IMR-90 (cell line): ENCODE measurements around the gene NEU1. TPM values are rescaled to one million over a fixed set of nuclear protein-coding genes. Genes with fewer than 3 reads are reported as not detected.

Experiments
- ATAC-seq: fragments of 200-7000 bp; cut with Tn5 transposase; 2 replicates; pipeline ENCODE4 v1.9.1; 2020; ENCODE audit warnings: low read depth, mild to moderate bottlenecking, moderate library complexity
- BruUV-seq: library from RNA; stranded (reverse); fragments of 400-500 nt; replicated peaks from 2 replicates; lab custom pipeline; 2021; lab: Mats Ljungman, UMichigan
- CTCF ChIA-PET: fragments of 300-600 bp; formaldehyde crosslinking; extraction: SDS; loops from one replicate; lab custom pipeline; 2021; ENCODE audit warnings: antibody characterized with exemption; lab: Yijun Ruan, JAX
- POLR2A ChIA-PET: fragments of 300-600 bp; sonication (Branson Sonifier 250); formaldehyde crosslinking; loops from one replicate; lab custom pipeline; 2022; ENCODE audit warnings: antibody characterized with exemption; ENCODE audit not compliant: unreplicated experiment; lab: Charles Lee
- DNase-seq: peaks from one replicate; pipeline ENCODE4 v3.0.0; 2013
- H2AFZ ChIP-seq: replicated peaks from 2 replicates; pipeline ENCODE3; 2013; ENCODE audit warnings: low read length, mild to moderate bottlenecking; ENCODE audit not compliant: poor library complexity
- H2AK5ac ChIP-seq: 2 replicates; pipeline ENCODE4 v1.6.1; 2013; ENCODE audit warnings: low read depth, low read length, inconsistent platforms
- H2AK9ac ChIP-seq: replicated peaks from 2 replicates; pipeline ENCODE3; 2013; ENCODE audit warnings: mild to moderate bottlenecking, low read depth, low read length, moderate library complexity; ENCODE audit not compliant: poor library complexity
- H2BK120ac ChIP-seq: 2 replicates; pipeline ENCODE4 v1.6.1; 2013; ENCODE audit warnings: low read depth, low read length, inconsistent platforms
- H2BK15ac ChIP-seq: 3 replicates; pipeline ENCODE4 v1.6.1; 2013; ENCODE audit warnings: low read depth, low read length, inconsistent platforms
- H2BK20ac ChIP-seq: 2 replicates; pipeline ENCODE4 v1.6.1; 2013; ENCODE audit warnings: low read depth, mild to moderate bottlenecking, inconsistent platforms, low read length, moderate library complexity
- H2BK5ac ChIP-seq: 2 replicates; pipeline ENCODE4 v1.6.1; 2013; ENCODE audit warnings: mild to moderate bottlenecking, low read depth, low read length, inconsistent platforms; ENCODE audit not compliant: poor library complexity, severe bottlenecking
- H3K14ac ChIP-seq: replicated peaks from 2 replicates; pipeline ENCODE4 v1.6.1; 2013; ENCODE audit warnings: low read depth, low read length, inconsistent platforms
- H3K18ac ChIP-seq: 2 replicates; pipeline ENCODE4 v1.6.1; 2013; ENCODE audit warnings: low read depth, low read length, control low read depth
- H3K23ac ChIP-seq: 2 replicates; pipeline ENCODE4 v1.6.1; 2013; ENCODE audit warnings: low read depth, low read length, inconsistent platforms
- H3K27ac ChIP-seq: 2 replicates; pipeline ENCODE4 v1.5.1; 2013; ENCODE audit warnings: mild to moderate bottlenecking, control low read depth, low read length; ENCODE audit not compliant: insufficient read depth
- H3K27me3 ChIP-seq: 2 replicates; pipeline ENCODE4 v1.6.1; 2013; ENCODE audit warnings: low read length; ENCODE audit not compliant: control insufficient read depth, insufficient read depth
- H3K36me3 ChIP-seq: 2 replicates; pipeline ENCODE4 v1.6.1; 2013; ENCODE audit warnings: low read length, mixed read lengths; ENCODE audit not compliant: control insufficient read depth, insufficient read depth
- H3K4ac ChIP-seq: 2 replicates; pipeline ENCODE4 v1.6.1; 2013; ENCODE audit warnings: low read depth, low read length, inconsistent platforms
- H3K4me1 ChIP-seq: 2 replicates; pipeline ENCODE4 v1.6.1; 2013; ENCODE audit warnings: low read length, mixed read lengths; ENCODE audit not compliant: control insufficient read depth, insufficient read depth
- H3K4me2 ChIP-seq: 2 replicates; pipeline ENCODE4 v1.6.1; 2013; ENCODE audit warnings: low read depth, mild to moderate bottlenecking, control low read depth, low read length, moderate library complexity
- H3K4me3 ChIP-seq: 2 replicates; pipeline ENCODE4 v1.5.1; 2013; ENCODE audit warnings: low read depth, mild to moderate bottlenecking, control low read depth, low read length, moderate library complexity; ENCODE audit not compliant: insufficient read depth
- H3K56ac ChIP-seq: 2 replicates; pipeline ENCODE4 v1.6.1; 2013; ENCODE audit warnings: low read length, inconsistent platforms; ENCODE audit not compliant: insufficient read depth; ENCODE audit errors: extremely low read depth
- H3K79me1 ChIP-seq, 2 experiments: 2 replicates each; pipeline ENCODE4 v1.6.1; 2013; ENCODE audit warnings: low read length in 2 of 2, inconsistent platforms in 1 of 2, low read depth in 1 of 2
- H3K9ac ChIP-seq: 2 replicates; pipeline ENCODE4 v1.6.1; 2013; ENCODE audit warnings: low read depth, low read length, control low read depth
- H3K9me1 ChIP-seq: 2 replicates; pipeline ENCODE4 v1.6.1; 2013; ENCODE audit warnings: low read length, inconsistent platforms; ENCODE audit not compliant: insufficient read depth
- H3K9me3 ChIP-seq: 2 replicates; pipeline ENCODE4 v1.6.1; 2013; ENCODE audit warnings: low read length; ENCODE audit not compliant: control insufficient read depth, insufficient read depth
- H4K20me1 ChIP-seq: 2 replicates; pipeline ENCODE4 v1.6.1; 2013; ENCODE audit warnings: low read length, inconsistent platforms; ENCODE audit not compliant: insufficient read depth
- H4K5ac ChIP-seq: 2 replicates; pipeline ENCODE4 v1.6.1; 2013; ENCODE audit warnings: mild to moderate bottlenecking, low read depth, low read length, control low read depth
- H4K8ac ChIP-seq, 2 experiments: 2 replicates each; pipeline ENCODE4 v1.6.1; 2013; ENCODE audit warnings: low read depth in 2 of 2, low read length in 2 of 2, control low read depth in 1 of 2, inconsistent platforms in 1 of 2
- H4K91ac ChIP-seq: 2 replicates; pipeline ENCODE4 v1.6.1; 2013; ENCODE audit warnings: low read depth, low read length, inconsistent platforms; ENCODE audit not compliant: insufficient read depth
- BHLHE40 ChIP-seq: fragments of 150-350 bp; IDR thresholded peaks from 2 replicates; pipeline ENCODE4 v1.6.1; 2016; ENCODE audit warnings: mild to moderate bottlenecking, low read depth, low read length
- CEBPB ChIP-seq: IDR thresholded peaks from 2 replicates; pipeline ENCODE4 v1.6.1; 2012; ENCODE audit warnings: low read depth, low read length, improper control_type of control experiment
- CHD1 ChIP-seq: IDR thresholded peaks from 2 replicates; pipeline ENCODE4 v1.6.1; 2012; ENCODE audit warnings: low read depth, low read length, improper control_type of control experiment
- CTCF ChIP-seq: conservative IDR thresholded peaks from 2 replicates; pipeline ENCODE4 v1.5.1; 2012; ENCODE audit warnings: mild to moderate bottlenecking, low read depth, low read length, improper control_type of control experiment
- ELK1 ChIP-seq: fragments of 150-350 bp; IDR thresholded peaks from 2 replicates; pipeline ENCODE4 v1.6.1; 2016; ENCODE audit warnings: low read depth, mild to moderate bottlenecking, low read length, moderate library complexity, borderline replicate concordance
- FOS ChIP-seq: fragments of 150-350 bp; IDR thresholded peaks from 2 replicates; pipeline ENCODE4 v1.6.1; 2016; ENCODE audit warnings: low read depth, low read length
- MAFK ChIP-seq: IDR thresholded peaks from 2 replicates; pipeline ENCODE4 v1.6.1; 2012; ENCODE audit warnings: low read depth, low read length, improper control_type of control experiment
- MAZ ChIP-seq: IDR thresholded peaks from 2 replicates; pipeline ENCODE4 v1.6.1; 2012; ENCODE audit warnings: low read depth, mild to moderate bottlenecking, low read length, improper control_type of control experiment, moderate library complexity, borderline replicate concordance
- MXI1 ChIP-seq: IDR thresholded peaks from 2 replicates; pipeline ENCODE4 v1.6.1; 2012; ENCODE audit warnings: low read depth, mild to moderate bottlenecking, low read length, moderate library complexity, borderline replicate concordance
- NFE2L2 ChIP-seq: fragments of 150-350 bp; IDR thresholded peaks from 2 replicates; pipeline ENCODE4 v1.6.1; 2016; ENCODE audit warnings: low read depth, mild to moderate bottlenecking, low read length
- RAD21 ChIP-seq: IDR thresholded peaks from 2 replicates; pipeline ENCODE4 v1.6.1; 2012; ENCODE audit warnings: low read length, improper control_type of control experiment
- RCOR1 ChIP-seq: IDR thresholded peaks from 2 replicates; pipeline ENCODE4 v1.6.1; 2012; ENCODE audit warnings: mild to moderate bottlenecking, low read length, improper control_type of control experiment; ENCODE audit not compliant: insufficient replicate concordance
- RFX5 ChIP-seq: IDR thresholded peaks from 2 replicates; pipeline ENCODE4 v1.8.0; 2012; ENCODE audit warnings: low read depth, mild to moderate bottlenecking, low read length, moderate library complexity
- SMC3 ChIP-seq: fragments of 150-350 bp; IDR thresholded peaks from 2 replicates; pipeline ENCODE4 v1.6.1; 2016; ENCODE audit warnings: low read depth, mild to moderate bottlenecking, antibody characterized with exemption, low read length, moderate library complexity
- USF2 ChIP-seq: fragments of 150-350 bp; IDR thresholded peaks from 2 replicates; pipeline ENCODE4 v1.6.1; 2017; ENCODE audit warnings: mild to moderate bottlenecking, antibody characterized with exemption, low read length, low read depth
- WGBS, 2 experiments: methylation state at CpG; one replicate each; pipeline versions ENCODE4 v1.1.5 to v1.1.7; 2013; ENCODE audit warnings: missing lambda C conversion rate in 2 of 2; ENCODE audit not compliant: insufficient read length in 1 of 2; ENCODE audit errors: extremely low coverage in 2 of 2; 5-methylcytosine and 5-hydroxymethylcytosine counted together
- dilution Hi-C: fragments of 300-500 bp; cut with HindIII; formaldehyde crosslinking; loops from one replicate; pipeline ENCODE4 v1.14.3; 2018; ENCODE audit warnings: low sequenced_read_pairs; ENCODE audit not compliant: unreplicated experiment
- in situ Hi-C: fragments of 300-500 bp; cut with MboI; formaldehyde crosslinking; loops from 3 replicates; pipeline ENCODE4 v1.14.3; 2019; ENCODE audit warnings: low sequenced_read_pairs, inconsistent platforms, mixed read lengths
- intact Hi-C: fragments of 100-400 bp; cut with micrococcal nuclease; formaldehyde crosslinking; loops from 2 replicates; pipeline ENCODE4 v1.10.0; 2022
- polyA plus RNA-seq, 3 experiments: library from polyadenylated mRNA; depleted of rRNA; stranded (reverse); fragments of >200 nt; gene quantifications; 2 replicates each; pipeline ENCODE4 v1.2.3, GENCODE V29; 2012; ENCODE audit warnings: low replicate concordance in 1 of 3
- total RNA-seq: library from RNA; depleted of rRNA; stranded (reverse); fragments of >200 nt; gene quantifications from 2 replicates; pipeline ENCODE4 v1.2.3, GENCODE V29; 2012

The NEU1 gene
- total and polyA plus RNA-seq, 2 of the 4 experiments (the other 2 are of a cell fraction): 28.5 to 36.2 TPM

- no CpG with 5 or more reads among the region's 1 CpG for WGBS, 2 experiments
- Histone ChIP-seq H3K14ac (no peak overlapping the region), H3K23ac (no peak overlapping the region), H3K4me3 (no peak overlapping the region), H2BK20ac (no peak overlapping the region), H2AK5ac (no peak overlapping the region), H2BK120ac (no peak overlapping the region), H2BK5ac (no peak overlapping the region), H3K79me1 (peaks cover 0 to 13% of the 10 kb centered on the region in 2 experiments; a peak in 2 of 4 replicates), H4K5ac (no peak overlapping the region), H3K9me3 (no peaks in the 10 kb centered on the region), H4K91ac (no peak overlapping the region), H3K9ac (no peak overlapping the region), H4K8ac (no peak overlapping the region), H2AK9ac (no peak overlapping the region), H2AFZ (no peak overlapping the region), H3K27me3 (no peaks in the 10 kb centered on the region), H2BK15ac (no peak overlapping the region), H3K4me1 (peaks cover 9% of the 10 kb centered on the region), H3K56ac (no peak overlapping the region), H3K9me1 (peaks cover 9% of the 10 kb centered on the region; the same call in 1 of the 2 replicates), H4K20me1 (no peaks in the 10 kb centered on the region), H3K18ac (no peak overlapping the region), H3K4ac (no peak overlapping the region), H3K4me2 (no peak overlapping the region), H3K27ac (no peak overlapping the region), H3K36me3 (no peaks in the 10 kb centered on the region)
- no peak for TF ChIP-seq USF2
- TF ChIP-seq BHLHE40: no peak
- TF ChIP-seq NFE2L2: no peak
- TF ChIP-seq RCOR1: no peak
- TF ChIP-seq CEBPB: no peak
- no peak for TF ChIP-seq MAZ
- TF ChIP-seq SMC3: no peak
- TF ChIP-seq MXI1: no peak
- no peak for TF ChIP-seq RFX5
- TF ChIP-seq FOS: no peak
- TF ChIP-seq RAD21: no peak
- no peak for TF ChIP-seq CHD1
- no peak for TF ChIP-seq MAFK
- no peak for TF ChIP-seq ELK1
- TF ChIP-seq CTCF: no peak
- intact Hi-C loops (no loop called here), dilution Hi-C loops (no loop called here), in situ Hi-C loops (no loop called here)
- no peak for DNase-seq
- no peak for ATAC-seq
- ChIA-PET POLR2A (no interaction called here), CTCF (interaction anchor here (2.1 kb wide), 1 partner anchor 47 kb away, joined by 10 read pairs; no protein-coding TSS in a partner anchor)
- BruUV-seq: no TSS peak
Measured at GRCh38 chr6:31905041-31905440, 42.4 kb upstream of the NEU1 start.
